ENCODE data around the gene HLX. TPM values are rescaled to one million over a fixed set of nuclear protein-coding genes. Genes with fewer than 3 reads are reported as not detected.

Gene HLX
- total and polyA plus RNA-seq, 7 donors = 0.92 to 53.5 (median 28.2) TPM

DNA sequence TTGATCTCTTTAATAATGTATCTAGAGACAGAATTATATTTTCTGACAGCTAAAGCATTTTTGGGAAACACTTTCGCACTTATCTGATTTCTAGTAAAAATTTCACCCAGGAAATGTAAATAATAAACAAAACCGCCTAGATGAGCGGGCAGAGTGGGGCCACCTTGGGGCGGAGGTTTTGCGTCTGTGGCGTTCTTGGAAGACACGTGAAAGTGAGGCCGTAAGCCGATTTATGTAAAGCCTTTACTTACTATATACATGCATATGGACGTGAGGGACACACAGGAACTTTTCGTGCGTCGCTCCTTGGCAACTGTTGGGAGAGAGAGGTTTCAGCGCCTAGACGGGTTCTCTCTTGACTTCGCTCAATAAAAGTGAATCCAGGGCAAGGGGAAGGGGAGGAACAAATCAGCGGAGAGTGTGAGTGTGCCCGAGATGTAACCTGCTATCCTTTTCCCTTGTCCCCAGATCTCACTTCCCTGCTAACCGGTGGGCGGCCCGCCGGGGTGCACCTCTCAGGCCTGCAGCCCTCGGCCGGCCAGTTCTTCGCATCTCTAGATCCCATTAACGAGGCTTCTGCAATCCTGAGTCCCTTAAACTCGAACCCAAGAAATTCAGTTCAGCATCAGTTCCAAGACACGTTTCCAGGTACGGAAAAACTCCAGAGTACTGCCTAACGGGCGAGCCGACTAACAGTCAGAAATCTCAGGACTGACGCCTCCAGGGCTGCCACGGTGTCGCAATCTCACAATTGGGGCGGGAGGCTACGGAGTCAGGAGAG is 1.7 kb downstream of the HLX start:
- WGBS, 2 donors = 6 to 7% methylated on average over 37 of the region's 37 CpGs
- H3K27ac ChIP-seq = peak overlapping the region; percentile 62 to 100 (median 97)
- H3K4me3 ChIP-seq = peak overlapping the region; percentile 84 to 97 (median 95)
- TF ChIP-seq EP300 (IDR thresholded peaks at IDR 0.05) = no peak
- peak; percentile 84 to 95 (median 87) for TF ChIP-seq POLR2AphosphoS5 (IDR thresholded peaks at IDR 0.05)
- TF ChIP-seq CTCF (IDR thresholded peaks at IDR 0.05) = no peak
- TF ChIP-seq POLR2A (IDR thresholded peaks at IDR 0.05) = peak; percentile 62 to 82
- no peaks in the 10 kb centered on the region for H3K9me3 ChIP-seq
- intact Hi-C loops (cut with DNase I) = loop anchor here (5.0 to 10.0 kb wide), 3 partner anchors 836 to 1586 kb away; no protein-coding TSS in a partner anchor
- DNase-seq = peak; percentile 96
- H3K4me1 ChIP-seq = peaks cover 0 to 70% (median 57%) of the 10 kb centered on the region in 4 donors
- H3K27me3 ChIP-seq = no peaks in the 10 kb centered on the region
- peaks cover 13 to 27% (median 15%) of the 10 kb centered on the region in 4 donors for H3K36me3 ChIP-seq

DNA sequence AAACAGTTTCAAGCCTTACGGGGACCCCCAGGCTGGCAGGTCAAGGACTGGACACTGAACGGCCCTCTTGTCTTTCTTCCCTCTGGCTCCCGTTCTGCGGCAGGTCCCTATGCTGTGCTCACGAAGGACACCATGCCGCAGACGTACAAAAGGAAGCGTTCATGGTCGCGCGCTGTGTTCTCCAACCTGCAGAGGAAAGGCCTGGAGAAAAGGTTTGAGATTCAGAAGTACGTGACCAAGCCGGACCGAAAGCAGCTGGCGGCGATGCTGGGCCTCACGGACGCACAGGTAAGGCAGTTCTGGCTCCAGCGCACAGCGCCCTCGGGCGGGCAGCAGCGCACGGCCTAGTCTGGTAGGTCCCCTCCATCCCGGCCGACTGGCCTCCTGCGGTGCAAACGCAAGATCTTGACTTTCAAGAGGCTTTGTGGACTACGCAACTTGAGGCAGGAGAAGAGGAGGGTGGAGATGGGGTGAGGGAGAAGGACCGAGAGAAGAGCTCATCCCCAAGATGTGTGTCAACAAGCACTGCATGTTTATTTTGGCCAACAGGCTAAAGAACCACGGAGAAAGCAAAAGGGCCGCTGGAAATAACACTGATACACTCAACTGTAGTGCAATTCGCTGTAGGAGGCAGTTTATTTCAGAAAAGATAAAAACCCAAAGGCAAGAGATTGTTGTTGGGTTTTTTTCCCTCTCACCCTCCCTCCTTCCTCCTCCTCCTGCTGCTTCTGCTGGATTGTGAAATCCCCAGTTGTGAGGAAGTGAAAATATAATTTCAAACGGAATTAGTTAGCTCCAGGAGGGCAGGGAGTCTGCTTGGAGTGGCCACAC is 3.0 kb downstream of the HLX start:
- DNase-seq = peak; percentile 92
- peak; percentile 33 to 59 (median 50) for TF ChIP-seq POLR2AphosphoS5 (IDR thresholded peaks at IDR 0.05)
- no peak for TF ChIP-seq POLR2A (IDR thresholded peaks at IDR 0.05)
- TF ChIP-seq CTCF (IDR thresholded peaks at IDR 0.05) = peak in 3 of 4 experiments; percentile 27 to 59 (median 55)
- TF ChIP-seq EP300 (IDR thresholded peaks at IDR 0.05) = no peak
- Histone ChIP-seq H3K27me3 (no peaks in the 10 kb centered on the region), H3K4me1 (peaks cover 0 to 67% (median 62%) of the 10 kb centered on the region in 4 donors), H3K9me3 (no peaks in the 10 kb centered on the region), H3K36me3 (peaks cover 13 to 34% (median 16%) of the 10 kb centered on the region in 4 donors), H3K27ac (peak overlapping the region; percentile 22 to 100 (median 97)), H3K4me3 (peak overlapping the region; percentile 84 to 97 (median 95))
- intact Hi-C loops (cut with DNase I) = loop anchor here (1.0 to 10.0 kb wide), 4 partner anchors 72 to 1585 kb away; no protein-coding TSS in a partner anchor
- WGBS, 2 donors = 47 to 61% methylated on average over 34 of the region's 34 CpGs

DNA sequence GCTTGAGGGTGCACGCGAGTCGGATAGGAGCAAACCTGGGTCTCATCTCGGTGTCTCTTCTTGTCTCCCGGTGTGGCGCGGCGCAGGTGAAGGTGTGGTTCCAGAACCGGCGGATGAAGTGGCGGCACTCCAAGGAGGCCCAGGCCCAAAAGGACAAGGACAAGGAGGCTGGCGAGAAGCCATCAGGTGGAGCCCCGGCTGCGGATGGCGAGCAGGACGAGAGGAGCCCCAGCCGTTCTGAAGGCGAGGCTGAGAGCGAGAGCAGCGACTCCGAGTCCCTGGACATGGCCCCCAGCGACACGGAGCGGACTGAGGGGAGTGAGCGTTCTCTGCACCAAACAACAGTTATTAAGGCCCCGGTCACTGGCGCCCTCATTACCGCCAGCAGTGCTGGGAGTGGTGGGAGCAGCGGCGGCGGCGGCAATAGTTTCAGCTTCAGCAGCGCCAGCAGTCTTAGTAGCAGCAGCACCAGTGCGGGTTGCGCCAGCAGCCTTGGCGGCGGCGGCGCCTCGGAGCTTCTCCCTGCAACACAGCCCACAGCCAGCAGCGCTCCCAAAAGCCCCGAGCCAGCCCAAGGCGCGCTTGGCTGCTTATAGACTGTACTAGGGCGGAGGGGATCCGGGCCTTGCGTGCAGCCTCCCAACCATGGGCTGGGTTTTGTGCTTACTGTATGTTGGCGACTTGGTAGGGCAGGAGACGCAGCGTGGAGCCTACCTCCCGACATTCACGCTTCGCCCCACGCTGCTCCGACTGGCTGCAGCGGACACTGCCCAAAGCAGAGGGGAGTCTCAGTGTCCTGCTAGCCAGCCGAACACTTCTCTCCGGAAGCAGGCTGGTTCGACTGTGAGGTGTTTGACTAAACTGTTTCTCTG is 5.1 kb downstream of the HLX start:
- H3K27ac ChIP-seq = peak overlapping the region in 3 of 4 donors; percentile 95 to 100 (median 99)
- intact Hi-C loops (cut with DNase I) = loop anchor here (5.0 to 10.0 kb wide), 3 partner anchors 833 to 1583 kb away; no protein-coding TSS in a partner anchor
- no peaks in the 10 kb centered on the region for H3K9me3 ChIP-seq
- 46 to 68% methylated on average over 59 of the region's 59 CpGs for WGBS, 2 donors
- peak overlapping the region; percentile 15 to 97 (median 90) for H3K4me3 ChIP-seq
- peaks cover 0 to 69% (median 62%) of the 10 kb centered on the region in 4 donors for H3K4me1 ChIP-seq
- H3K36me3 ChIP-seq = peaks cover 13 to 34% (median 16%) of the 10 kb centered on the region in 4 donors
- no peak for DNase-seq
- H3K27me3 ChIP-seq = peaks cover 0 to 5% (median 0%) of the 10 kb centered on the region in 3 donors
- no peak for TF ChIP-seq EP300 (IDR thresholded peaks at IDR 0.05)
- TF ChIP-seq POLR2AphosphoS5 (IDR thresholded peaks at IDR 0.05) = peak in 1 of 4 donors; percentile 15
- TF ChIP-seq CTCF (IDR thresholded peaks at IDR 0.05) = peak in 1 of 4 experiments; percentile 7
- TF ChIP-seq POLR2A (IDR thresholded peaks at IDR 0.05) = no peak

All from sigmoid colon (tissue), 7 donors.